Measurements from ENCODE around the gene EFNB2.

GRCh38 chr13:106529415-106530170, 5.9 kb downstream of the EFNB2 start:
- TF ChIP-seq, protein P1, sequence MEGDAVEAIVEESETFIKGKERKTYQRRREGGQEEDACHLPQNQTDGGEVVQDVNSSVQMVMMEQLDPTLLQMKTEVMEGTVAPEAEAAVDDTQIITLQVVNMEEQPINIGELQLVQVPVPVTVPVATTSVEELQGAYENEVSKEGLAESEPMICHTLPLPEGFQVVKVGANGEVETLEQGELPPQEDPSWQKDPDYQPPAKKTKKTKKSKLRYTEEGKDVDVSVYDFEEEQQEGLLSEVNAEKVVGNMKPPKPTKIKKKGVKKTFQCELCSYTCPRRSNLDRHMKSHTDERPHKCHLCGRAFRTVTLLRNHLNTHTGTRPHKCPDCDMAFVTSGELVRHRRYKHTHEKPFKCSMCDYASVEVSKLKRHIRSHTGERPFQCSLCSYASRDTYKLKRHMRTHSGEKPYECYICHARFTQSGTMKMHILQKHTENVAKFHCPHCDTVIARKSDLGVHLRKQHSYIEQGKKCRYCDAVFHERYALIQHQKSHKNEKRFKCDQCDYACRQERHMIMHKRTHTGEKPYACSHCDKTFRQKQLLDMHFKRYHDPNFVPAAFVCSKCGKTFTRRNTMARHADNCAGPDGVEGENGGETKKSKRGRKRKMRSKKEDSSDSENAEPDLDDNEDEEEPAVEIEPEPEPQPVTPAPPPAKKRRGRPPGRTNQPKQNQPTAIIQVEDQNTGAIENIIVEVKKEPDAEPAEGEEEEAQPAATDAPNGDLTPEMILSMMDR (IDR thresholded peaks at IDR 0.05; ENCODE audit: poor library complexity, severe bottlenecking), result no peak
- no peak for TF ChIP-seq RAD21 (conservative IDR thresholded peaks at IDR 0.05)
- no peak for TF ChIP-seq POLR2AphosphoS5 (IDR thresholded peaks at IDR 0.05)
- TF ChIP-seq EZH2 (IDR thresholded peaks at IDR 0.05; ENCODE audit: borderline replicate concordance, insufficient read depth, low read length, poor library complexity, severe bottlenecking), result no peak
- TF ChIP-seq TAF1 (IDR thresholded peaks at IDR 0.05; ENCODE audit: low read depth), result no peak
- no peak for TF ChIP-seq REST (IDR thresholded peaks at IDR 0.05; ENCODE audit: borderline replicate concordance)

Measured in neural cell (in vitro differentiated cells).